SK-N-SH (cell line): ENCODE measurements around the gene CRISPLD2. TPM values are rescaled to one million over a fixed set of nuclear protein-coding genes. Genes with fewer than 3 reads are reported as not detected.

Experiments used
- CTCF ChIA-PET: fragments of 300-600, 350-600 bp; formaldehyde crosslinking; extraction: SDS; loops from one replicate; lab custom pipeline; 2021; lab: Yijun Ruan, JAX
- POLR2A ChIA-PET: fragments of 350-600 bp; sonication (Branson Sonifier 250); formaldehyde crosslinking; extraction: SDS; loops from one replicate; lab custom pipeline; 2020; ENCODE audit warnings: antibody characterized with exemption, inconsistent platforms; lab: Yijun Ruan, JAX
- DNase-seq: peaks from one replicate; pipeline ENCODE4 v3.0.0; 2012
- H2AFZ ChIP-seq: fragments of 200-600 bp; sonication (generic); 2 replicates; pipeline ENCODE4 v1.8.1; 2016; ENCODE audit warnings: antibody characterized with exemption, mild to moderate bottlenecking, low read depth
- H3F3A ChIP-seq: fragments of 200-600 bp; sonication (generic); replicated peaks from 2 replicates; pipeline ENCODE3; 2016; ENCODE audit warnings: antibody characterized with exemption, mild to moderate bottlenecking; ENCODE audit not compliant: insufficient read depth
- H3K27ac ChIP-seq, 2 experiments: fragments of 200-500 bp in 1 of 2; fragments of 200-600 bp in 1 of 2; sonication (Bioruptor generic) in 1 of 2; sonication (generic), shearing (Covaris generic) in 1 of 2; 2 replicates each; pipeline versions ENCODE4 v1.5.1 to v1.6.1; 2014 to 2016; ENCODE audit warnings: low read depth in 2 of 2, inconsistent platforms in 1 of 2, low read length in 1 of 2, mild to moderate bottlenecking in 1 of 2, mixed read lengths in 1 of 2
- H3K27me3 ChIP-seq: fragments of 200-600 bp; sonication (generic), shearing (Covaris generic); 2 replicates; pipeline ENCODE4 v1.6.1; 2016; ENCODE audit warnings: mixed run types; ENCODE audit not compliant: insufficient read depth
- H3K36me3 ChIP-seq, 2 experiments: fragments of 200-500 bp in 1 of 2; fragments of 200-600 bp in 1 of 2; sonication (Bioruptor generic) in 1 of 2; sonication (generic) in 1 of 2; replicated peaks in 1 of 2; 2 replicates each; pipeline versions ENCODE3 to v1.5.1; 2014 to 2016; ENCODE audit warnings: low read length in 1 of 2, mild to moderate bottlenecking in 1 of 2; ENCODE audit not compliant: insufficient read depth in 2 of 2, control insufficient read depth in 1 of 2
- H3K4me1 ChIP-seq, 2 experiments: fragments of 200-500 bp in 1 of 2; fragments of 200-600 bp in 1 of 2; sonication (Bioruptor generic) in 1 of 2; sonication (generic), shearing (Covaris generic) in 1 of 2; 2 replicates each; pipeline versions ENCODE4 v1.5.1 to v1.6.1; 2014 to 2016; ENCODE audit warnings: low read depth in 1 of 2, low read length in 1 of 2, mixed run types in 1 of 2; ENCODE audit not compliant: insufficient read depth in 2 of 2, control insufficient read depth in 1 of 2
- H3K4me2 ChIP-seq: fragments of 200-600 bp; sonication (generic), shearing (Covaris generic); 2 replicates; pipeline ENCODE4 v1.6.1; 2017; ENCODE audit warnings: mixed run types
- H3K4me3 ChIP-seq, 2 experiments: fragments of 200-500 bp in 1 of 2; fragments of 200-600 bp in 1 of 2; sonication (Bioruptor generic) in 1 of 2; sonication (generic), shearing (Covaris generic) in 1 of 2; 2 replicates each; pipeline versions ENCODE4 v1.5.1 to v1.8.1; 2014 to 2016; ENCODE audit warnings: low read depth in 2 of 2, inconsistent platforms in 1 of 2, low read length in 1 of 2, mild to moderate bottlenecking in 1 of 2, mixed read lengths in 1 of 2, moderate library complexity in 1 of 2
- H3K79me2 ChIP-seq: fragments of 200-600 bp; sonication (generic); 2 replicates; pipeline ENCODE4 v1.8.1; 2017; ENCODE audit warnings: mild to moderate bottlenecking; ENCODE audit not compliant: insufficient read depth
- H3K9ac ChIP-seq: fragments of 200-600 bp; sonication (generic); 2 replicates; pipeline ENCODE4 v1.6.1; 2017; ENCODE audit warnings: mixed run types
- H3K9me2 ChIP-seq: fragments of 200-600 bp; sonication (generic); 2 replicates; pipeline ENCODE4 v1.6.1; 2017; ENCODE audit warnings: mixed run types
- H3K9me3 ChIP-seq: fragments of 200-600 bp; sonication (generic); 2 replicates; pipeline ENCODE4 v1.6.1; 2017; ENCODE audit warnings: mixed run types, mild to moderate bottlenecking, moderate library complexity
- H4K20me1 ChIP-seq: fragments of 200-600 bp; sonication (generic); 2 replicates; pipeline ENCODE4 v1.6.1; 2017; ENCODE audit warnings: mild to moderate bottlenecking, mixed run types; ENCODE audit not compliant: insufficient read depth
- EZH2phosphoT487 ChIP-seq: fragments of 200-600 bp; sonication (generic); IDR thresholded peaks from 2 replicates; pipeline ENCODE4 v1.6.1; 2017; ENCODE audit warnings: low read depth, mixed run types, mild to moderate bottlenecking, antibody characterized with exemption, moderate library complexity, borderline replicate concordance
- FOSL2 ChIP-seq: IDR thresholded peaks from 2 replicates; pipeline ENCODE4 v1.4.0; 2012; ENCODE audit warnings: low read depth, mild to moderate bottlenecking, moderate library complexity, borderline replicate concordance
- MXI1 ChIP-seq: IDR thresholded peaks from 2 replicates; pipeline ENCODE4 v1.6.1; 2012; ENCODE audit warnings: mild to moderate bottlenecking, low read depth, low read length, improper control_type of control experiment
- NRF1 ChIP-seq: IDR thresholded peaks from 2 replicates; pipeline ENCODE4 v1.6.1; 2012; ENCODE audit warnings: low read depth, mild to moderate bottlenecking, low read length
- RCOR1 ChIP-seq: fragments of 150-350 bp; IDR thresholded peaks from 2 replicates; pipeline ENCODE4 v1.6.1; 2017; ENCODE audit warnings: antibody characterized with exemption, low read length
- RFX5 ChIP-seq: IDR thresholded peaks from 2 replicates; pipeline ENCODE4 v1.6.1; 2012; ENCODE audit warnings: mild to moderate bottlenecking, improper control_type of control experiment, low read length
- SMC3 ChIP-seq: IDR thresholded peaks from 2 replicates; pipeline ENCODE4 v1.6.1; 2012; ENCODE audit warnings: low read depth, low read length, improper control_type of control experiment
- YY1 ChIP-seq: IDR thresholded peaks from 2 replicates; pipeline ENCODE4 v1.4.0; 2012; ENCODE audit warnings: low read depth, mild to moderate bottlenecking
- WGBS: methylation state at CpG from one replicate; pipeline ENCODE4 v1.1.6; 2017; ENCODE audit warnings: low lambda C conversion rate; 5-methylcytosine and 5-hydroxymethylcytosine counted together
- polyA plus RNA-seq, 3 experiments: library from polyadenylated mRNA; depleted of rRNA; stranded (reverse); fragments of >200 nt; gene quantifications; 2 replicates each; pipeline ENCODE4 v1.2.3, GENCODE V29; 2012
- TF ChIP-seq, protein P1 (sequence below): IDR thresholded peaks from 2 replicates; pipeline ENCODE4; 2012
- TF ChIP-seq, protein P2 (sequence below): fragments of 150-350 bp; IDR thresholded peaks from 2 replicates; pipeline ENCODE4 v1.6.1; 2016; ENCODE audit warnings: mild to moderate bottlenecking, low read depth, low read length
- TF ChIP-seq, protein P3 (sequence below): IDR thresholded peaks from 2 replicates; pipeline ENCODE4 v1.4.0; 2012; ENCODE audit warnings: low read depth, borderline replicate concordance
- TF ChIP-seq, protein P4 (sequence below): IDR thresholded peaks from 2 replicates; pipeline ENCODE4 v1.4.0; 2012; ENCODE audit warnings: low read depth, borderline replicate concordance
- TF ChIP-seq, protein P5 (sequence below): fragments of 200-600 bp; sonication (generic); IDR thresholded peaks from 2 replicates; pipeline ENCODE4 v1.6.1; 2017; ENCODE audit warnings: antibody characterized with exemption, mild to moderate bottlenecking, moderate library complexity
- TF ChIP-seq, protein P6 (sequence below): fragments of 150-350 bp; IDR thresholded peaks from 2 replicates; pipeline ENCODE4 v1.6.1; 2017; ENCODE audit warnings: antibody characterized with exemption, low read length, low read depth, borderline replicate concordance

The CRISPLD2 gene
- polyA plus RNA-seq, 1 of the 3 experiments (the other 2 are of a cell fraction): 6.3 TPM

DNA sequence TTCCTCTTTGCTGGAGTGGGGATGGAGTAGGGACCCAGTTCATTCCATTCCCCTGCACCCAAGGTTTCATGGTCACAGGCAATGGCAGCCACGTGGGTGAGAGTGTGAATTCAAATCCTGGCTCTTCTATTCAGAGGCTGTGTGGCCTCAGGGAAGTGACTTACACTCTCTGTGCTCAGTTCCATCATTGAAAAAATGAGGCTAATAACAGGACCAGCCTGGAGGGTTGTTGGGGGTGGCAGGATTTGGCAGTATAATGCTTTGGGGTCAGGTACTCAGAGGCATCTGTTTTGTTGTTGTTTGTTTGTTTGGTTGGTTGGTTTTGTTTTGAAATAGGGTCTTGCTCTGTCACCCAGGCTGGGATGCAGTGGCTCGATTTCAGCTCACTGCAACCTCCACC is 2.2 kb upstream of the CRISPLD2 start:
- 58% methylated on average over 2 of the region's 2 CpGs for WGBS
- CTCF ChIA-PET: interaction anchor here (2.0 kb wide), 1 partner anchor 79 kb away, joined by 5 read pairs; no protein-coding TSS in a partner anchor
- POLR2A ChIA-PET: no interaction called here
- no peak overlapping the region for H3K4me3 ChIP-seq
- TF ChIP-seq, protein P1, sequence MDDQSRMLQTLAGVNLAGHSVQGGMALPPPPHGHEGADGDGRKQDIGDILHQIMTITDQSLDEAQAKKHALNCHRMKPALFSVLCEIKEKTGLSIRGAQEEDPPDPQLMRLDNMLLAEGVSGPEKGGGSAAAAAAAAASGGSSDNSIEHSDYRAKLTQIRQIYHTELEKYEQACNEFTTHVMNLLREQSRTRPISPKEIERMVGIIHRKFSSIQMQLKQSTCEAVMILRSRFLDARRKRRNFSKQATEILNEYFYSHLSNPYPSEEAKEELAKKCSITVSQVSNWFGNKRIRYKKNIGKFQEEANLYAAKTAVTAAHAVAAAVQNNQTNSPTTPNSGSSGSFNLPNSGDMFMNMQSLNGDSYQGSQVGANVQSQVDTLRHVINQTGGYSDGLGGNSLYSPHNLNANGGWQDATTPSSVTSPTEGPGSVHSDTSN: no peak
- TF ChIP-seq, protein P2, sequence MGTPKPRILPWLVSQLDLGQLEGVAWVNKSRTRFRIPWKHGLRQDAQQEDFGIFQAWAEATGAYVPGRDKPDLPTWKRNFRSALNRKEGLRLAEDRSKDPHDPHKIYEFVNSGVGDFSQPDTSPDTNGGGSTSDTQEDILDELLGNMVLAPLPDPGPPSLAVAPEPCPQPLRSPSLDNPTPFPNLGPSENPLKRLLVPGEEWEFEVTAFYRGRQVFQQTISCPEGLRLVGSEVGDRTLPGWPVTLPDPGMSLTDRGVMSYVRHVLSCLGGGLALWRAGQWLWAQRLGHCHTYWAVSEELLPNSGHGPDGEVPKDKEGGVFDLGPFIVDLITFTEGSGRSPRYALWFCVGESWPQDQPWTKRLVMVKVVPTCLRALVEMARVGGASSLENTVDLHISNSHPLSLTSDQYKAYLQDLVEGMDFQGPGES: no peak
- TF ChIP-seq FOSL2: no peak
- TF ChIP-seq RFX5: no peak
- TF ChIP-seq, protein P3, sequence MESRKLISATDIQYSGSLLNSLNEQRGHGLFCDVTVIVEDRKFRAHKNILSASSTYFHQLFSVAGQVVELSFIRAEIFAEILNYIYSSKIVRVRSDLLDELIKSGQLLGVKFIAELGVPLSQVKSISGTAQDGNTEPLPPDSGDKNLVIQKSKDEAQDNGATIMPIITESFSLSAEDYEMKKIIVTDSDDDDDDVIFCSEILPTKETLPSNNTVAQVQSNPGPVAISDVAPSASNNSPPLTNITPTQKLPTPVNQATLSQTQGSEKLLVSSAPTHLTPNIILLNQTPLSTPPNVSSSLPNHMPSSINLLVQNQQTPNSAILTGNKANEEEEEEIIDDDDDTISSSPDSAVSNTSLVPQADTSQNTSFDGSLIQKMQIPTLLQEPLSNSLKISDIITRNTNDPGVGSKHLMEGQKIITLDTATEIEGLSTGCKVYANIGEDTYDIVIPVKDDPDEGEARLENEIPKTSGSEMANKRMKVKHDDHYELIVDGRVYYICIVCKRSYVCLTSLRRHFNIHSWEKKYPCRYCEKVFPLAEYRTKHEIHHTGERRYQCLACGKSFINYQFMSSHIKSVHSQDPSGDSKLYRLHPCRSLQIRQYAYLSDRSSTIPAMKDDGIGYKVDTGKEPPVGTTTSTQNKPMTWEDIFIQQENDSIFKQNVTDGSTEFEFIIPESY: no peak
- no peak for TF ChIP-seq MXI1
- no peak for TF ChIP-seq NRF1
- TF ChIP-seq, protein P4, sequence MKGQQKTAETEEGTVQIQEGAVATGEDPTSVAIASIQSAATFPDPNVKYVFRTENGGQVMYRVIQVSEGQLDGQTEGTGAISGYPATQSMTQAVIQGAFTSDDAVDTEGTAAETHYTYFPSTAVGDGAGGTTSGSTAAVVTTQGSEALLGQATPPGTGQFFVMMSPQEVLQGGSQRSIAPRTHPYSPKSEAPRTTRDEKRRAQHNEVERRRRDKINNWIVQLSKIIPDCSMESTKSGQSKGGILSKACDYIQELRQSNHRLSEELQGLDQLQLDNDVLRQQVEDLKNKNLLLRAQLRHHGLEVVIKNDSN: no peak
- no peak for TF ChIP-seq SMC3
- no peak for TF ChIP-seq RCOR1
- TF ChIP-seq YY1: no peak
- TF ChIP-seq, protein P5, sequence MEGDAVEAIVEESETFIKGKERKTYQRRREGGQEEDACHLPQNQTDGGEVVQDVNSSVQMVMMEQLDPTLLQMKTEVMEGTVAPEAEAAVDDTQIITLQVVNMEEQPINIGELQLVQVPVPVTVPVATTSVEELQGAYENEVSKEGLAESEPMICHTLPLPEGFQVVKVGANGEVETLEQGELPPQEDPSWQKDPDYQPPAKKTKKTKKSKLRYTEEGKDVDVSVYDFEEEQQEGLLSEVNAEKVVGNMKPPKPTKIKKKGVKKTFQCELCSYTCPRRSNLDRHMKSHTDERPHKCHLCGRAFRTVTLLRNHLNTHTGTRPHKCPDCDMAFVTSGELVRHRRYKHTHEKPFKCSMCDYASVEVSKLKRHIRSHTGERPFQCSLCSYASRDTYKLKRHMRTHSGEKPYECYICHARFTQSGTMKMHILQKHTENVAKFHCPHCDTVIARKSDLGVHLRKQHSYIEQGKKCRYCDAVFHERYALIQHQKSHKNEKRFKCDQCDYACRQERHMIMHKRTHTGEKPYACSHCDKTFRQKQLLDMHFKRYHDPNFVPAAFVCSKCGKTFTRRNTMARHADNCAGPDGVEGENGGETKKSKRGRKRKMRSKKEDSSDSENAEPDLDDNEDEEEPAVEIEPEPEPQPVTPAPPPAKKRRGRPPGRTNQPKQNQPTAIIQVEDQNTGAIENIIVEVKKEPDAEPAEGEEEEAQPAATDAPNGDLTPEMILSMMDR: no peak
- TF ChIP-seq EZH2phosphoT487: no peak
- TF ChIP-seq, protein P6, sequence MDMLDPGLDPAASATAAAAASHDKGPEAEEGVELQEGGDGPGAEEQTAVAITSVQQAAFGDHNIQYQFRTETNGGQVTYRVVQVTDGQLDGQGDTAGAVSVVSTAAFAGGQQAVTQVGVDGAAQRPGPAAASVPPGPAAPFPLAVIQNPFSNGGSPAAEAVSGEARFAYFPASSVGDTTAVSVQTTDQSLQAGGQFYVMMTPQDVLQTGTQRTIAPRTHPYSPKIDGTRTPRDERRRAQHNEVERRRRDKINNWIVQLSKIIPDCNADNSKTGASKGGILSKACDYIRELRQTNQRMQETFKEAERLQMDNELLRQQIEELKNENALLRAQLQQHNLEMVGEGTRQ: no peak
- DNase-seq: no peak
- H3K9ac ChIP-seq: no peak overlapping the region
- no peak overlapping the region for H3K27ac ChIP-seq
- no peaks in the 10 kb centered on the region for H3K9me3 ChIP-seq
- H3F3A ChIP-seq: peaks cover 5% of the 10 kb centered on the region
- H2AFZ ChIP-seq: no peak overlapping the region
- no peak overlapping the region for H3K4me2 ChIP-seq
- H3K27me3 ChIP-seq: no peaks in the 10 kb centered on the region
- H4K20me1 ChIP-seq: no peaks in the 10 kb centered on the region
- H3K36me3 ChIP-seq: no peaks in the 10 kb centered on the region
- H3K79me2 ChIP-seq: no peaks in the 10 kb centered on the region
- no peaks in the 10 kb centered on the region for H3K9me2 ChIP-seq
- peaks cover 0 to 13% of the 10 kb centered on the region in 2 experiments; a peak in 2 of 4 replicates for H3K4me1 ChIP-seq
